Calu3 (cell line): ENCODE results near the gene RTP3. TPM values are rescaled to one million over a fixed set of nuclear protein-coding genes. Genes with fewer than 3 reads are reported as not detected.
"Not testable (repeated sequence)": the region's sequence is repeated elsewhere in the genome, so short reads cannot be mapped to it uniquely, and the experiment has no call there.

Experiments used
- BruUV-seq: library from RNA; stranded (reverse); fragments of 400-500 nt; replicated peaks from 2 replicates; lab custom pipeline; 2021; lab: Mats Ljungman, UMichigan
- CTCF ChIA-PET: fragments of 300-600 bp; sonication (Branson Sonifier 250); formaldehyde crosslinking; loops from one replicate; lab custom pipeline; 2022; ENCODE audit warnings: antibody characterized with exemption; lab: Charles Lee
- DNase-seq: peaks from one replicate; pipeline ENCODE4 v3.0.0; 2022
- H3K27ac Mint-ChIP-seq: one replicate; pipeline ENCODE4 v1.8.0; 2022; ENCODE audit warnings: mixed read lengths; ENCODE audit not compliant: unreplicated experiment
- H3K27me3 Mint-ChIP-seq: one replicate; pipeline ENCODE4 v1.8.0; 2022; ENCODE audit warnings: mixed read lengths; ENCODE audit not compliant: unreplicated experiment
- H3K36me3 Mint-ChIP-seq: one replicate; pipeline ENCODE4 v1.8.0; 2022; ENCODE audit warnings: mild to moderate bottlenecking, moderate library complexity, mixed read lengths; ENCODE audit not compliant: insufficient read depth, unreplicated experiment
- H3K4me1 Mint-ChIP-seq: one replicate; pipeline ENCODE4 v1.8.0; 2022; ENCODE audit warnings: mild to moderate bottlenecking, low read depth, mixed read lengths; ENCODE audit not compliant: unreplicated experiment
- H3K4me3 Mint-ChIP-seq: one replicate; pipeline ENCODE4 v1.8.0; 2022; ENCODE audit warnings: mild to moderate bottlenecking, low read depth, moderate library complexity, mixed read lengths; ENCODE audit not compliant: unreplicated experiment
- H3K9me3 Mint-ChIP-seq: one replicate; pipeline ENCODE4 v1.8.0; 2022; ENCODE audit warnings: low read depth, mixed read lengths; ENCODE audit not compliant: unreplicated experiment
- intact Hi-C: fragments of 100-400 bp; cut with micrococcal nuclease; formaldehyde crosslinking; loops from one replicate; pipeline ENCODE4 v1.10.0; 2022; ENCODE audit not compliant: unreplicated experiment
- total RNA-seq: library from RNA; stranded (reverse); gene quantifications from 2 replicates; pipeline ENCODE4 v1.2.3, GENCODE V29; 2022
- TF ChIP-seq, protein P1 (sequence below): fragments of 200-600 bp; IDR thresholded peaks from one replicate; pipeline ENCODE4 v1.8.0; 2022; ENCODE audit warnings: antibody characterized with exemption; ENCODE audit not compliant: unreplicated experiment

Gene RTP3
- total RNA-seq, 1 experiment from 2014 or later: not detected

- CTCF ChIA-PET: interaction anchor here (0.6 kb wide), 1 partner anchor 691 kb away, joined by 3 read pairs; no protein-coding TSS in a partner anchor
- no TSS peak for BruUV-seq
- Mint-ChIP-seq H3K4me1 (peaks cover 11% of the 10 kb centered on the region), H3K4me3 (no peak overlapping the region), H3K27me3 (no peaks in the 10 kb centered on the region), H3K27ac (no peak overlapping the region), H3K36me3 (no peaks in the 10 kb centered on the region), H3K9me3 (no peaks in the 10 kb centered on the region)
- no peak for DNase-seq
- TF ChIP-seq, protein P1, sequence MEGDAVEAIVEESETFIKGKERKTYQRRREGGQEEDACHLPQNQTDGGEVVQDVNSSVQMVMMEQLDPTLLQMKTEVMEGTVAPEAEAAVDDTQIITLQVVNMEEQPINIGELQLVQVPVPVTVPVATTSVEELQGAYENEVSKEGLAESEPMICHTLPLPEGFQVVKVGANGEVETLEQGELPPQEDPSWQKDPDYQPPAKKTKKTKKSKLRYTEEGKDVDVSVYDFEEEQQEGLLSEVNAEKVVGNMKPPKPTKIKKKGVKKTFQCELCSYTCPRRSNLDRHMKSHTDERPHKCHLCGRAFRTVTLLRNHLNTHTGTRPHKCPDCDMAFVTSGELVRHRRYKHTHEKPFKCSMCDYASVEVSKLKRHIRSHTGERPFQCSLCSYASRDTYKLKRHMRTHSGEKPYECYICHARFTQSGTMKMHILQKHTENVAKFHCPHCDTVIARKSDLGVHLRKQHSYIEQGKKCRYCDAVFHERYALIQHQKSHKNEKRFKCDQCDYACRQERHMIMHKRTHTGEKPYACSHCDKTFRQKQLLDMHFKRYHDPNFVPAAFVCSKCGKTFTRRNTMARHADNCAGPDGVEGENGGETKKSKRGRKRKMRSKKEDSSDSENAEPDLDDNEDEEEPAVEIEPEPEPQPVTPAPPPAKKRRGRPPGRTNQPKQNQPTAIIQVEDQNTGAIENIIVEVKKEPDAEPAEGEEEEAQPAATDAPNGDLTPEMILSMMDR: no peak
- intact Hi-C loops: no loop called here
Measured at GRCh38 chr3:46492890-46493547, 4.8 kb upstream of the RTP3 start.

DNA sequence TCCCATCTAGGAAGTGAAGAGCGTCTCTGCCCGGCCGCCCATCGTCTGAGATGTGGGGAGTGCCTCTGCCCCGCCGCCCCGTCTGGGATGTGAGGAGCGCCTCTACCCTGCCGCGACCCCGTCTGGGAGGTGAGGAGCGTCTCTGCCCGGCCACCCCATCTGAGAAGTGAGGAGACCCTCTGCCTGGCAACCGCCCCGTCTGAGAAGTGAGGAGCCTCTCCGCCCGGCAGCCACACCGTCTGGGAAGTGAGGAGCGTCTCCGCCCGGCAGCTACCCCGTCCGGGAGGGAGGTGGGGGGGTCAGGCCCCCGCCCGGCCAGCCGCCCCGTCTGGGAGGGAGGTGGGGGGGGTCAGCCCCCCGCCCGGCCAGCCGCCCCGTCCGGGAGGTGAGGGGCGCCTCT is 3.3 kb upstream of the RTP3 start:
- intact Hi-C loops, DNase-seq, CTCF ChIA-PET, H3K27me3 Mint-ChIP-seq, H3K27ac Mint-ChIP-seq, BruUV-seq, H3K4me3 Mint-ChIP-seq, H3K36me3 Mint-ChIP-seq, H3K9me3 Mint-ChIP-seq, H3K4me1 Mint-ChIP-seq: not testable (repeated sequence)

GRCh38 chr3:46495901-46496456 is 1.8 kb upstream of the RTP3 start:
- no peak overlapping the region for H3K27ac Mint-ChIP-seq
- no peaks in the 10 kb centered on the region for H3K36me3 Mint-ChIP-seq
- BruUV-seq: no TSS peak
- peaks cover 8% of the 10 kb centered on the region for H3K27me3 Mint-ChIP-seq
- CTCF ChIA-PET: interaction anchor here (1.3 kb wide), 1 partner anchor 62 kb away, joined by 11 read pairs; no protein-coding TSS in a partner anchor
- intact Hi-C loops: loop anchor here (2.0 kb wide), 1 partner anchor 63 kb away; no protein-coding TSS in a partner anchor
- H3K9me3 Mint-ChIP-seq: no peaks in the 10 kb centered on the region
- no peak for DNase-seq
- TF ChIP-seq, protein P1: no peak
- H3K4me1 Mint-ChIP-seq: no peaks in the 10 kb centered on the region
- no peak overlapping the region for H3K4me3 Mint-ChIP-seq

DNA sequence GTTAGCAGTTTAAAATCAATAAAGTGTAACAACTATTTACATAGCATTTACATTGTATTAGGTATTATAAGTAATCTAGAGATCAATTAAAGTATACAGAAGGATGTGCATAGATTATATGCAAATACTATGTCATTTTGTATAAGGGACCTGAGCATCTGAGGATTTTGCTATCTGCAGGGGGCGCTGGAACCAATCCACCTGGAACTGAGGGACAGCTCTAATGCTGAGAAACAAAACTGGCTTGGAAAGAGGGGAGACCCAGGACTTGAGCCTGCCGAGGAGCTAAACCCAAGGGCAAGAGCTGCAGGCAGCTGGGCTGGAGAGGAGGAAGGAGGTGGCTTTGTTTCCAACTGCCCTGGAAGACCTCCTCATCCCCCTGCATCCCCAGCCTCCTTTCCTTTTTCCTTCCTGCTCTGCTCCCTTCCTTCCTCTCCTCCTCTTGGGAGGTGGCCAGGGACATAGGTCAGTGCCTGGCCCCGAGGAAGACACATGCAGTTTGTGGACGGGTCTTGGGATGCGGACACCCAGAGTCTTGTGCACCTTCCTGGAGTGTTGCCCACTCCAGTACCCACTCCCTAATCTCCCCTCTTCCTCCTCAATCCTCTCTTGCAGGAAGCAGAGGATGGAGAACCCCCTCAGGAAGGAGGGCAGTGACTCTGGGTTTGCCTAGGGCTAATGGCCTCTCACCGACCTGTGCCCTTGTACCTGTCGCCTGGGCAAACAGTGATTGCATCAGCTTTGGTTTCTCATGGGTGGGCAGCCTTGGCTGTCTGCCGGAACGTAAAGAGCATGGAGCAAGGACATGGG is 825 bp upstream of the RTP3 start:
- H3K36me3 Mint-ChIP-seq: no peaks in the 10 kb centered on the region
- H3K27me3 Mint-ChIP-seq: peaks cover 11% of the 10 kb centered on the region
- peak; percentile 38 for DNase-seq
- CTCF ChIA-PET: interaction anchor here (1.3 kb wide), 1 partner anchor 61 kb away, joined by 11 read pairs; no protein-coding TSS in a partner anchor
- H3K9me3 Mint-ChIP-seq: no peaks in the 10 kb centered on the region
- no peak overlapping the region for H3K4me3 Mint-ChIP-seq
- no peaks in the 10 kb centered on the region for H3K4me1 Mint-ChIP-seq
- no peak overlapping the region for H3K27ac Mint-ChIP-seq
- TF ChIP-seq, protein P1: peak; percentile 30
- BruUV-seq: no TSS peak
- intact Hi-C loops: loop anchor here (2.0 kb wide), 1 partner anchor 62 kb away; no protein-coding TSS in a partner anchor
